ENCODE results near the gene PSMB11.

The PSMB11 gene

DNA sequence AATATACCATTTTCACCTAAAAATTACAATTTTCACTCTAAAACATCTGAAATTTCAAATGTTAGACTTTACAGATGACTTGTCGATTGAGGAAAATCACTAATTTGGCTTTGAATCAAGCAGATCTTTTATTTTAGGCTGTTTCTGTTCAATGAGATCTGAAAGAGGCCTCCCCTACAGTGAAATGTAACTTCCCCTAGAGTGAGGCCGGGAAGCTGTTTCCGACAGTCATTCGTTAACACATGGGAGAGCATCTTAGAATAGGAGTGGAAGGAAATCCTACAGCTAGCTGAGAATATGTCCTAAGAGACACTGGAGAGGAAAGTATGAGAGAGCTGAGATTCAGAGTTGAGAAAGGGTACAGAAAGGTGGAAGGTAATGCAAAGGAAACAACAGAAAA, 26.4 kb upstream of the PSMB11 start:
- DNase-seq: no peak

DNA sequence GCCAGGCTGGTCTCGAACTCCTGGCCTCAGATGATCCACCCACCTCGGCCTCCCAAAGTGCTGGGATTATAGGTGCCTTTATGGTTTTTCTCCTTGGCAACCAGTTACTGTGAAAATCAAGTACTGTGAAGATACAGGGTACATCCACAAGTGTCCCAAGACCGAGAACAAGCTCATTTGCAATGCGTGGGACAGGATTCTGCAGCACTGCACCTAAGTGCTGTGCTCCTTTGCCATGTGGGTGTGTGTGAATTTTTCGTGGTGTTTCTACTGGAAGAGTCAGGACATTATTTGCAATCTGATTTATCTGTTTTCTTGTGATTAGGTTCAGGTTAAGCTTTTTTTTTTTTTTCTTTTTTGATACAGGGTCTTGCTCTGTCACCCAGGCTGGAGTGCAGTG, 24.9 kb upstream of the PSMB11 start:
- no peak for DNase-seq

GRCh38 chr14:23018107-23018506, 23.9 kb upstream of the PSMB11 start:
- no peak for DNase-seq

- DNase-seq: no peak
Observed at GRCh38 chr14:23020143-23021128, 21.6 kb upstream of the PSMB11 start.

DNA sequence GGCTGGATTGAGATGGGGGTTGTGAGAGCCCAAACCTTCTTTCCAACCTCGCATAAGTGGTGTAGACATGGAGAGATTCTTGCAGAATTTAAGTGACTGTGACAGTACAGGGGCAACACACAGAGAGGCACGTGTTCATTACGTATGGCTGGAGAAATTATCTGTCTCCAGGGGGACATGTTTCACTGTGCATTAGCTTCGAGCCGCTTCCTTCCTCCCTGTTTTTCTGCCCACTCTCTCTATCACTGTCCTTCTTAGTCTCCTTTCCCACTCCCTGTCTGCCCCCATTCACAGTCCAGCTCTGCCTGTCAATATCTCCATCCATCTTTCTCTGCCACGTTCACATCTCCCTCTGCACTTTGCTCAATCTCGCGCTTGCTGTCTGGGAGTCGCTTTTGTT, 20.6 kb upstream of the PSMB11 start:
- no peak for DNase-seq

GRCh38 chr14:23021889-23022442, 20.0 kb upstream of the PSMB11 start:
- no peak for DNase-seq

- DNase-seq: no peak
Observed at GRCh38 chr14:23023022-23023794, 18.8 kb upstream of the PSMB11 start.

DNA sequence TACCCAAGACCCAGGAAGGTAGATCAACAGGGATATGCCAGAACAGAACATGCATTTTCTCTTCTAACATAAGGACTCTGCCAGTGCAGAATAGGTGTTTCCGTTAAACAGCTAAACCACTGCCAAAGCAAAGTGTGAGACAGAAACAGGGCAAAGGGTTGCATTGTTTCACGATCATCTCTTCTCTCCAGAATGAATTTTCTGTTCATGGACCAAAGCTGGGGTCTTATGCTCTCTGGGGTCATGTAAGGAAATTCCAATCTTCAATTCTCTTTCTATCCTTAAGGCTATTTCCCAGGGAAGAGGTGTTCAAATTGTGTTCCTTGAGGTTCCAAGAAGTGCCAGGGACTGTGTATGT, 18.2 kb upstream of the PSMB11 start:
- DNase-seq: no peak

DNA sequence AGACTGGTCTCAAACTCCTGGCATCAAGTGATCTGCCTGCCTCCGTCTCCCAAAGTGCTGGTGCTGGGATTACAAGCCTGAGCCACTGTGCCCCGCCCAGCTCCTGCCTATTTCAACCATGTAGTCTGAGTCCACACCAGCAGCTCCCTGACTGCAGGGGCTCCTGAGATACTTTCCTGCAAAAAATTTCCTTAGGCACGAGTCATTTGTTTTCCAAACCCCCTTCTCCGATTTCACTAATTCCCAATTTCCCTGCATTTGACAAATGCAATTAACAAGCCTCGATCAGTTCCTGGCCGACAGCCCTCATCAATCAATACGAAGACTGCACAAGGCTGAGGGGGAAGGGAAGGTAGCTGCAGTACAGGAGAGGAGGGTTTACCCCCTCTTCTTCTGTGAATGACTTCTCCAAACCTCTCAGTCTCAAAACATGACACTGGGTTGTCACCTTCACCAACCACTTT, 17.4 kb upstream of the PSMB11 start:
- no peak for DNase-seq

- no peak for DNase-seq
Observed at GRCh38 chr14:23025151-23025814, 16.7 kb upstream of the PSMB11 start.

DNA sequence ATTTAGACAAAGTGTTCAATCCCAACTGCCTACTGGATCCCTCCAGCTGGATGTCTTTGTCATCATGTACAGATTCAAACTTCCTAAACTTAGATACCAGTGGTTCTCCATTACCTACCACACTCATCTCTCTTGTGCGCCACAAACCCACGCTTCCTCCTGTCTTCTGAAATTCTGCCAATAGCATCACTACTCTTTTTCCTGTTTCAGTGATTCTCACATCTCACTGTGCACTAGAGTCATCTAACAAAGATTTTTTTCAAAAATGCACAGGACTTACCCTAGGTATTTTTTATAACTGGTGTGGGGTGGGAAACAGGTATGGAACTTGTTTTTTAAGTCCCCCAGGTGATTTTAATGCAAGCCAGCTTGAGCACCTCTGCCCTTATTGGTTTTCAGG, 13.2 kb upstream of the PSMB11 start:
- no peak for DNase-seq

DNA sequence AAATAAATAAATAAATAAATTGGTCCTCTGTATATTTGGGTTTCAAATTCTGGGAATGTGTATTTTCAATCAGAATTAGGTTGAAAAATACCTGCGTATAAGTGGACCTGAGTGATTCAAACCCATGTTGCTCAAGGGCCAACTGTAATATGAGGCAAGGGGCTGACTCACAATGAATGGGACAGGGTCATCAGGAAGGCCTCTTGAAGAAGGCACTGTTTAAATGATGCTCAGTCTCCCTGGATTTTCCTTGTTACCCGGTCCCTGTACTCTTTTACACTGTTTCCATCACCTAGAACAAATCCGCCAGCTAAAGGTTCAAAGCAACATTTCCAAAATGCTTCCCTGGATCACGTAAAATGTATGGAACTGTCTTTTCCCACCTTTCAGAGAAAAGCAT, 11.1 kb upstream of the PSMB11 start:
- peak; percentile 9 for DNase-seq

DNA sequence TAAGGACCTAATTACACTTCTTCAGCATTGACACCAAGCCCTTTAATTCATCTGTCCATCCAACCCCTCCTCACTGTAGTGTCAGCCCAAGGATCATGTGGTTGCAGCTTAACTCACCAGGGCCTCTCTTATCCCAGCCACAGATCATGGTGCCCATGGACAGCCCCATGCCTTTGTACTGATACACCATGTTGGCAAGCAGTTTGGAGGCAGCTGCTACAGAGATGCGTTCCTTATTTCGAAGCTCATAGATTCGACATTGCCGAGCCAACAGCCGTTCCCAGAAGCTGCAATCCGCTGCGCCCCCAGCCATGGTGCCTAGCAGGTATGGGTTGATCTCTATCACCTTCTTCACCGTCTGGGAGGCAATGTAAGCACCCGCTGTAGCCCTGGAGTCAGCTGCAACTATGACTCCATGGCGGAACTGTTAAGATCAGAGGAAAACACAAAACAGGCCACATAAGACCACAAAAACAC, 8.7 kb upstream of the PSMB11 start:
- no peak for DNase-seq

- no peak for DNase-seq
Observed at GRCh38 chr14:23033801-23034497, 8.1 kb upstream of the PSMB11 start.

DNA sequence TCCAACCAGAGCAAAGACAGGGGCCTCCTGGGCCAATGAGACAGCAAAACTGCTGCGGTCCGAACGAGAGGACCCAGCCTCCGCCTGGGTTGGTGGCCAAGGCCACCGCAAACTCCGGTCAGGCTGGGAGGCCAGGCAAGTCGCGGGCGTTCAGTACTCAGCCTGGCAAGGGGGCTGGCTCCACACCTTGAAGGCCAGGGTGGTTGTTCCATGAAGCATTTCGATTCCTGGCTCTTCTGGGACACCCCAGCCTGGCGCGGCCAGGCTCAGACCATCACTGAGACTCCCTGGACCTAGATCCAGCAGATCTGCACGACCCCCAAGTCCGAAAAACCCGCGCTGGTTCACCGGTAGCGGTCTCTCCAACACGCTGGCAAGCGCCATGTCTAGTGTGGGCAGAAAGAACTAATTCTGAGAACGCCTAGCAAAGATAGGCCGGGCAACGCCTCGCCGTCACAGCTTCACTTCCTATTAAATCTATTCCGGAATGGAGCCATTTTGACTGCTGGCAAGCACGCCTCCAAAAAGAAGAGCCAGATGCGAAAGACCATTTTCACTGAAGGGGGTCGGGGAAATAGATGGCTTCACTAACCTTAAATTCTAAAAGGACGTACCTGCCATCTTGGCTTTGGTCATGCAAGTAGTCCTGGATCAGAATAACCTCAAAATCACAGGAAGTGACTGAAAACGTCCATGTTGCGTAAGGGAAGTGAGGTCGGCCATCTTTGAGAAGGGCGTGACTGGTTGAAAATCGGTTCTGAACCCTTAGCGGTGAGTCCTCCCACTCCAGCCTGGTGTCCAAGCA, 7.3 kb upstream of the PSMB11 start, which contains the start of gene PSMB5:
Gene PSMB5, minus strand, starts transcription at position 403 of the 805 bp plus-strand sequence. Its CDS starts 19 bp downstream, at position 384.
- peak; percentile 94 for DNase-seq

DNA sequence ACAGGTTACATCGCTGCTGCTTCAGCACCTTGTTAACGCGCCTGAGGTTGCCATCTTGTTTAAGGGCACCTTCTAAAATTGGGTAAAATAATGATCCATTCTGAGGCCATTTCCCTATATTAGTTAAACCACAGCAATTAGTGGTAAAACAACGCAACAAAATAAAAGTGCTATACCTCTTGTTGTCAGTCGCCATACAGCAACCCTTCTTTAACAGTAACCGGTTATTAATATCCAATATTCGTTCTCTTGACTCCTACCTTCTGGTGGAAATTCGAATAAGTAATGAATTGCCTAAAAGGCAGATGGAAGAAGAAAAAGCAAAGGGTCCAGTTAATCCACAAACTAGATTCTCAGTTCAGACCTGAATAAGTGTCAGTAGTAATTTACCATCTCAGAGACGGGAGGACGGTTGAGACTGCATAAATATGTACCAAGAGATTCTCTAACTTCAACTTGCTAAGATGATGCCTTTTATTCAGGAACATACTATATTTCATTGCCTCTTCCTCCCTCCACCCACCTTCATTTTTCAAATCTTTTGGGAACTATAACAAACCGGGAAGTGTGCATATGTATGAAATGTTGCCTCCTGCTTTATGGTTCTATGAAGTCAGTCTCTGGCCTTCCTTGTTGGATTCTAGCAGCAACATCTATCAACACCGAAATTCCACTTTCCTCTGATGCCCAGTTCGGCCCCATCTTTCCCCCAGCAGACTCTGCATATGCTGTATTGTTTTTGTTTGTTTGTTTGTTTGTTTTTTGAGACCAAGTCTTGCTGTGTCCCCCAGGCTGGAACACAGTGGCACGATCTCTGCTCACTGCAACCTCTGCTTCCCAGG, 6.5 kb upstream of the PSMB11 start:
- no peak for DNase-seq

DNA sequence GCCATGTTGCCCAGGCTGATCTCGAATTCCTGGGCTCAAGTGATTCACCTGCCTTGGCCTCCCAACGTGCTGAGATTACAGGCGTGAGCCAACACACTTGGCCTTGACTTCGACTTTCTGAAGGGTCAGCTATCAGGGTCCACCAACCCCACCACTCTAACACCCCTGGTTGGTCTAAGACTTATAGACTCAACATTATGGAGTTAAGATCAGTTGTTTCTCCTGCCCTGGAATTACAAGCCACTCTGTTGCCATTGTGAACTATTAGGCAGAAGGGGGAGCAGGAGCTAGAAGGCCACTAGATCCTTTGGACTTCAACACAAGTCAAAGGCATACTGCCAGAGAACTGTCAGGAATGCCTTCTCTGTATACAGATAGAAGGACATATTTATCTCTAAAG, 1.9 kb upstream of the PSMB11 start:
- DNase-seq: no peak

DNA sequence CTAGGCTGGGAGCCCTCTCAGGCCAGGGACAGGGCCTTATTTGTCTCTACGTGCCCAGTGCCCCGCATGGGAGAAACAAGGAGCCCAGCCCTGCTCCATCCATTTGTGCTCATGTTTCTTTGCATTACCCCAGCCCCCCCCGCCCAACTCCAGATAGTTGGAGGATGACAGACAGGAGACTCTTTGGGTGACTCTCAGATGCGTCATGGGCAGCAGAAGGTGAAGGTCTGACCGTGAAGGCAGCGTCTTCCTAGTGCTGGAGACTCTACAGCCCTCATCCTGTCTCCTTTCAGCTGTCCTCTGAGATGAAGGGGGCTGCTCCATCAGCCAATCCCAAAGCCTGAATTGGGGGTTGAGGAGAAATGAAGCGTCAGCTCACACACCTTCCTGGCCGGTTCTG, 283 bp upstream of the PSMB11 start:
- DNase-seq: no peak

DNA sequence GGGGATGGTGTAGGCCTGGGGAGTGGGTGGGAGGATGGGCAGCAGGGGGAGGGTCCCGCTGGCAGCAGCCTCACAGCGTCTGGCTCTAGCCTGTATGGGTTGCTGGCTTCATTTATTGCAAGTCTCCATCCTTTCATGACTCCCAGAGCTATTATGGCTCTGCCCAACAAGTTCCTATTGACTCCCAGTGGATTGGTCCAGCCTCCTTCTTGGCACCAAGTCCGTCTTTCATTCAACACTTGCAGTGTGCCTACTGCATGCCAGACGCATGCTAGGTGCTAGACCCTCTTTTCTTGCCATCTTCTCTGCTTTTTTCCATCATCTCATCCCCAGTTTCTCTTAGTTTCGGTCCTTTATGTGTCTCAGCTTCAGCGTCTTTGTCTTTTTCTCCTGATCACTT, 1.1 kb downstream of the PSMB11 start:
- no peak for DNase-seq

GRCh38 chr14:23043754-23044153, 1.7 kb downstream of the PSMB11 start:
- no peak for DNase-seq
